HCT116 (cell line): ENCODE measurements around the gene PAN3. TPM values are rescaled to one million over a fixed set of nuclear protein-coding genes. Genes with fewer than 3 reads are reported as not detected.

Source experiments
- ATAC-seq: fragments of 200-7000 bp; cut with Tn5 transposase; 2 replicates; pipeline ENCODE4 v1.9.1; 2020; ENCODE audit warnings: mild to moderate bottlenecking, moderate library complexity
- BruUV-seq: library from RNA; stranded (reverse); fragments of 400-500 nt; replicated peaks from 2 replicates; lab custom pipeline; 2021; lab: Mats Ljungman, UMichigan
- CTCF ChIA-PET: fragments of 300-600 bp; sonication (Branson Sonifier 250); formaldehyde crosslinking; loops from one replicate; lab custom pipeline; 2021; ENCODE audit warnings: antibody characterized with exemption; lab: Charles Lee
- POLR2A ChIA-PET: fragments of 300-600, 350-600 bp; sonication (Branson Sonifier 250); formaldehyde crosslinking; loops from one replicate; lab custom pipeline; 2021; ENCODE audit warnings: antibody characterized with exemption; lab: Charles Lee
- RAD21 ChIA-PET, 2 experiments: fragments of 300-600 bp; sonication (Branson Sonifier 250); formaldehyde crosslinking; loops; one replicate each; lab custom pipeline; 2023; ENCODE audit warnings: low total read pairs in 2 of 2; ENCODE audit not compliant: uncharacterized antibody in 2 of 2, unreplicated experiment in 2 of 2, low non-redundant PET in 1 of 2; lab: Charles Lee
- DNase-seq: peaks from one replicate; pipeline ENCODE4 v3.0.0-alpha.2; 2010; ENCODE audit warnings: low read depth, low spot score
- H2AFZ ChIP-seq: fragments of 200-600 bp; shearing (Covaris generic), sonication (generic); 2 replicates; pipeline ENCODE4 v1.6.1; 2017; ENCODE audit warnings: low read depth, mixed run types, mixed read lengths, antibody characterized with exemption, low read length; ENCODE audit not compliant: poor library complexity, severe bottlenecking
- H3K27ac ChIP-seq: 2 replicates; pipeline ENCODE4 v1.5.1; 2012; ENCODE audit warnings: low read depth, low read length
- H3K27me3 ChIP-seq: fragments of 200-600 bp; sonication (generic); 2 replicates; pipeline ENCODE4 v1.6.1; 2016; ENCODE audit warnings: mixed run types, low read length, mixed read lengths; ENCODE audit not compliant: insufficient read depth
- H3K36me3 ChIP-seq, 2 experiments: fragments of 200-500 bp in 1 of 2; fragments of 200-600 bp in 1 of 2; sonication (Bioruptor generic) in 1 of 2; sonication (generic) in 1 of 2; 2 replicates each; pipeline versions ENCODE4 v1.5.1 to v1.6.1; 2014 to 2016; ENCODE audit warnings: low read length in 2 of 2, inconsistent platforms in 1 of 2, mixed read lengths in 1 of 2, mixed run types in 1 of 2; ENCODE audit not compliant: insufficient read depth in 2 of 2, control insufficient read depth in 1 of 2
- H3K4me1 ChIP-seq, 2 experiments: fragments of 200-600 bp in 1 of 2; sonication (generic) in 1 of 2; 2 replicates each; pipeline versions ENCODE4 v1.5.1 to v1.6.1; 2012 to 2017; ENCODE audit warnings: low read length in 2 of 2, inconsistent platforms in 1 of 2, mild to moderate bottlenecking in 1 of 2, mixed read lengths in 1 of 2, mixed run types in 1 of 2, moderate library complexity in 1 of 2; ENCODE audit not compliant: insufficient read depth in 2 of 2, control insufficient read depth in 1 of 2
- H3K4me2 ChIP-seq: fragments of 200-600 bp; sonication (generic); 2 replicates; pipeline ENCODE4 v1.6.1; 2017; ENCODE audit warnings: mixed run types, low read length, mixed read lengths
- H3K4me3 ChIP-seq, 2 experiments: fragments of 200-600 bp in 1 of 2; sonication (generic) in 1 of 2; replicated peaks in 1 of 2; 2 replicates each; pipeline ENCODE4 v1.5.1; 2011 to 2016; ENCODE audit warnings: low read length in 2 of 2, control low read depth in 1 of 2, low read depth in 1 of 2, mild to moderate bottlenecking in 1 of 2, mixed read lengths in 1 of 2, mixed run types in 1 of 2
- H3K79me2 ChIP-seq: fragments of 200-600 bp; sonication (generic); 2 replicates; pipeline ENCODE4 v1.6.1; 2017; ENCODE audit warnings: mild to moderate bottlenecking, mixed run types, low read length, moderate library complexity, mixed read lengths; ENCODE audit not compliant: insufficient read depth
- H3K9ac ChIP-seq: fragments of 200-600 bp; sonication (generic); 2 replicates; pipeline ENCODE4 v1.6.1; 2016; ENCODE audit warnings: low read length, mixed read lengths
- H3K9me2 ChIP-seq: fragments of 200-600 bp; sonication (generic), shearing (Covaris generic); 2 replicates; pipeline ENCODE4 v1.6.1; 2017; ENCODE audit warnings: mixed run types, mild to moderate bottlenecking, moderate library complexity; ENCODE audit not compliant: insufficient read depth
- H3K9me3 ChIP-seq, 2 experiments: fragments of 200-500 bp in 1 of 2; fragments of 200-600 bp in 1 of 2; sonication (Bioruptor generic) in 1 of 2; sonication (generic) in 1 of 2; 2 replicates each; pipeline ENCODE4 v1.6.1; 2014 to 2017; ENCODE audit warnings: low read length in 2 of 2, mixed read lengths in 2 of 2, inconsistent platforms in 1 of 2, low read depth in 1 of 2, mild to moderate bottlenecking in 1 of 2, mixed run types in 1 of 2, moderate library complexity in 1 of 2; ENCODE audit not compliant: control insufficient read depth in 1 of 2, insufficient read depth in 1 of 2
- H4K20me1 ChIP-seq: fragments of 200-600 bp; sonication (generic), shearing (Covaris generic); 2 replicates; pipeline ENCODE4 v1.6.1; 2017; ENCODE audit warnings: mixed run types, mild to moderate bottlenecking, moderate library complexity; ENCODE audit not compliant: insufficient read depth
- CBX3 ChIP-seq: IDR thresholded peaks from 2 replicates; pipeline ENCODE4 v1.6.1; 2012; ENCODE audit warnings: low read depth
- CEBPB ChIP-seq: IDR thresholded peaks from 2 replicates; pipeline ENCODE4 v1.6.1; 2012; ENCODE audit warnings: low read depth
- EGR1 ChIP-seq: IDR thresholded peaks from 2 replicates; pipeline ENCODE4 v1.6.1; 2012; ENCODE audit warnings: low read depth
- ELF1 ChIP-seq: IDR thresholded peaks from 2 replicates; pipeline ENCODE4 v1.6.1; 2012; ENCODE audit warnings: low read depth, borderline replicate concordance
- EZH2 ChIP-seq: fragments of 200-600 bp; sonication (generic); IDR thresholded peaks from 2 replicates; pipeline ENCODE4 v1.6.1; 2017; ENCODE audit warnings: antibody characterized with exemption, mixed run types
- EZH2phosphoT487 ChIP-seq: fragments of 200-600 bp; IDR thresholded peaks from 2 replicates; pipeline ENCODE4 v1.6.1; 2018; ENCODE audit warnings: antibody characterized with exemption, borderline replicate concordance
- FOSL1 ChIP-seq: IDR thresholded peaks from 2 replicates; pipeline ENCODE4 v1.6.1; 2012; ENCODE audit warnings: low read depth
- JUND ChIP-seq: IDR thresholded peaks from 2 replicates; pipeline ENCODE4 v1.6.1; 2012
- POLR2AphosphoS5 ChIP-seq: IDR thresholded peaks from 2 replicates; pipeline ENCODE4 v1.6.1; 2011; ENCODE audit warnings: mild to moderate bottlenecking, low read depth, low read length, moderate library complexity
- SP1 ChIP-seq: IDR thresholded peaks from 2 replicates; pipeline ENCODE4 v1.6.1; 2012; ENCODE audit warnings: low read depth
- SRF ChIP-seq: IDR thresholded peaks from 2 replicates; pipeline ENCODE4 v1.6.1; 2012; ENCODE audit warnings: low read depth
- TCF7L2 ChIP-seq: IDR thresholded peaks from 2 replicates; pipeline ENCODE4 v1.7.0; 2011; ENCODE audit warnings: borderline replicate concordance, inconsistent platforms; ENCODE audit not compliant: insufficient read depth, insufficient read length; ENCODE audit errors: extremely low read depth
- YY1 ChIP-seq: IDR thresholded peaks from 2 replicates; pipeline ENCODE4 v1.6.1; 2011; ENCODE audit warnings: low read length, low read depth, moderate library complexity, mild to moderate bottlenecking; ENCODE audit not compliant: insufficient replicate concordance; ENCODE audit errors: extremely low read depth
- ZNF274 ChIP-seq: fragments of 200-500 bp; sonication (Bioruptor generic); IDR thresholded peaks from 2 replicates; pipeline ENCODE4 v1.6.1; 2014; ENCODE audit warnings: mild to moderate bottlenecking, low read depth, low read length, inconsistent platforms
- intact Hi-C: fragments of 100-400 bp; cut with micrococcal nuclease; formaldehyde crosslinking; loops from 2 replicates; pipeline ENCODE4 v1.10.0; 2022
- total RNA-seq: library from RNA; stranded (reverse); gene quantifications from one replicate; pipeline ENCODE4 v1.2.1, GENCODE V29; 2021; ENCODE audit not compliant: unreplicated experiment
- TF ChIP-seq, protein P1 (sequence below): IDR thresholded peaks from 2 replicates; pipeline ENCODE4 v1.6.1; 2012
- TF ChIP-seq, protein P2 (sequence below): IDR thresholded peaks from 2 replicates; pipeline ENCODE4 v1.6.1; 2012
- TF ChIP-seq, protein P3 (sequence below): IDR thresholded peaks from 2 replicates; pipeline ENCODE4 v1.6.1; 2011; ENCODE audit warnings: mild to moderate bottlenecking, low read length, moderate library complexity; ENCODE audit not compliant: insufficient replicate concordance; ENCODE audit errors: extremely low read depth
- TF ChIP-seq, protein P4 (sequence below): IDR thresholded peaks from 2 replicates; pipeline ENCODE4 v1.6.1; 2012; ENCODE audit warnings: low read depth

The PAN3 gene
- total RNA-seq, 1 experiment from 2014 or later = 30.1 TPM

- ATAC-seq (no peak), DNase-seq (no peak)
- Histone ChIP-seq H2AFZ (no peak overlapping the region), H3K27ac (no peak overlapping the region), H3K9me2 (no peaks in the 10 kb centered on the region), H3K27me3 (no peaks in the 10 kb centered on the region), H3K79me2 (no peaks in the 10 kb centered on the region), H3K36me3 (no peaks in the 10 kb centered on the region), H3K9ac (no peak overlapping the region), H3K9me3 (no peaks in the 10 kb centered on the region), H3K4me3 (no peak overlapping the region), H3K4me2 (no peak overlapping the region), H4K20me1 (0 out of 2 replicates have a peak, but pooled peaks cover 4% of the 10 kb centered on the region), H3K4me1 (no peaks in the 10 kb centered on the region)
- TF ChIP-seq EZH2 (no peak), CEBPB (no peak), JUND (no peak), SP1 (no peak), CBX3 (no peak), POLR2AphosphoS5 (no peak), YY1 (no peak), SRF (no peak), ELF1 (no peak), TCF7L2 (no peak), EZH2phosphoT487 (no peak), ZNF274 (no peak), EGR1 (no peak), FOSL1 (no peak)
- TF ChIP-seq, protein P1, sequence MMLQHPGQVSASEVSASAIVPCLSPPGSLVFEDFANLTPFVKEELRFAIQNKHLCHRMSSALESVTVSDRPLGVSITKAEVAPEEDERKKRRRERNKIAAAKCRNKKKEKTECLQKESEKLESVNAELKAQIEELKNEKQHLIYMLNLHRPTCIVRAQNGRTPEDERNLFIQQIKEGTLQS = no peak
- TF ChIP-seq, protein P2, sequence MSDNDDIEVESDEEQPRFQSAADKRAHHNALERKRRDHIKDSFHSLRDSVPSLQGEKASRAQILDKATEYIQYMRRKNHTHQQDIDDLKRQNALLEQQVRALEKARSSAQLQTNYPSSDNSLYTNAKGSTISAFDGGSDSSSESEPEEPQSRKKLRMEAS = no peak
- TF ChIP-seq, protein P3, sequence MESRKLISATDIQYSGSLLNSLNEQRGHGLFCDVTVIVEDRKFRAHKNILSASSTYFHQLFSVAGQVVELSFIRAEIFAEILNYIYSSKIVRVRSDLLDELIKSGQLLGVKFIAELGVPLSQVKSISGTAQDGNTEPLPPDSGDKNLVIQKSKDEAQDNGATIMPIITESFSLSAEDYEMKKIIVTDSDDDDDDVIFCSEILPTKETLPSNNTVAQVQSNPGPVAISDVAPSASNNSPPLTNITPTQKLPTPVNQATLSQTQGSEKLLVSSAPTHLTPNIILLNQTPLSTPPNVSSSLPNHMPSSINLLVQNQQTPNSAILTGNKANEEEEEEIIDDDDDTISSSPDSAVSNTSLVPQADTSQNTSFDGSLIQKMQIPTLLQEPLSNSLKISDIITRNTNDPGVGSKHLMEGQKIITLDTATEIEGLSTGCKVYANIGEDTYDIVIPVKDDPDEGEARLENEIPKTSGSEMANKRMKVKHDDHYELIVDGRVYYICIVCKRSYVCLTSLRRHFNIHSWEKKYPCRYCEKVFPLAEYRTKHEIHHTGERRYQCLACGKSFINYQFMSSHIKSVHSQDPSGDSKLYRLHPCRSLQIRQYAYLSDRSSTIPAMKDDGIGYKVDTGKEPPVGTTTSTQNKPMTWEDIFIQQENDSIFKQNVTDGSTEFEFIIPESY = no peak
- TF ChIP-seq, protein P4, sequence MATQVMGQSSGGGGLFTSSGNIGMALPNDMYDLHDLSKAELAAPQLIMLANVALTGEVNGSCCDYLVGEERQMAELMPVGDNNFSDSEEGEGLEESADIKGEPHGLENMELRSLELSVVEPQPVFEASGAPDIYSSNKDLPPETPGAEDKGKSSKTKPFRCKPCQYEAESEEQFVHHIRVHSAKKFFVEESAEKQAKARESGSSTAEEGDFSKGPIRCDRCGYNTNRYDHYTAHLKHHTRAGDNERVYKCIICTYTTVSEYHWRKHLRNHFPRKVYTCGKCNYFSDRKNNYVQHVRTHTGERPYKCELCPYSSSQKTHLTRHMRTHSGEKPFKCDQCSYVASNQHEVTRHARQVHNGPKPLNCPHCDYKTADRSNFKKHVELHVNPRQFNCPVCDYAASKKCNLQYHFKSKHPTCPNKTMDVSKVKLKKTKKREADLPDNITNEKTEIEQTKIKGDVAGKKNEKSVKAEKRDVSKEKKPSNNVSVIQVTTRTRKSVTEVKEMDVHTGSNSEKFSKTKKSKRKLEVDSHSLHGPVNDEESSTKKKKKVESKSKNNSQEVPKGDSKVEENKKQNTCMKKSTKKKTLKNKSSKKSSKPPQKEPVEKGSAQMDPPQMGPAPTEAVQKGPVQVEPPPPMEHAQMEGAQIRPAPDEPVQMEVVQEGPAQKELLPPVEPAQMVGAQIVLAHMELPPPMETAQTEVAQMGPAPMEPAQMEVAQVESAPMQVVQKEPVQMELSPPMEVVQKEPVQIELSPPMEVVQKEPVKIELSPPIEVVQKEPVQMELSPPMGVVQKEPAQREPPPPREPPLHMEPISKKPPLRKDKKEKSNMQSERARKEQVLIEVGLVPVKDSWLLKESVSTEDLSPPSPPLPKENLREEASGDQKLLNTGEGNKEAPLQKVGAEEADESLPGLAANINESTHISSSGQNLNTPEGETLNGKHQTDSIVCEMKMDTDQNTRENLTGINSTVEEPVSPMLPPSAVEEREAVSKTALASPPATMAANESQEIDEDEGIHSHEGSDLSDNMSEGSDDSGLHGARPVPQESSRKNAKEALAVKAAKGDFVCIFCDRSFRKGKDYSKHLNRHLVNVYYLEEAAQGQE = no peak
- intact Hi-C loops = no loop called here
- POLR2A ChIA-PET = no interaction called here
- RAD21 ChIA-PET = no interaction called here
- no TSS peak for BruUV-seq
- CTCF ChIA-PET = no interaction called here
Measured at GRCh38 chr13:28229522-28230411, 91.4 kb downstream of the PAN3 start.
